GM19324 (cell line): Measurements from ENCODE around the gene MTA1.

Source experiments
- ATAC-seq: cut with Tn5 transposase; IDR thresholded peaks from one replicate; pipeline ENCODE4 v1.9.1; 2021; ENCODE audit warnings: mild to moderate bottlenecking, moderate library complexity; ENCODE audit not compliant: unreplicated experiment, low FRiP score

The MTA1 gene

GRCh38 chr14:105421723-105422615 lies 2.3 kb downstream of the MTA1 start:
- ATAC-seq: no peak

GRCh38 chr14:105422695-105423487 lies 3.3 kb downstream of the MTA1 start:
- ATAC-seq: no peak

- no peak for ATAC-seq
Measured at GRCh38 chr14:105423488-105424195, 4.0 kb downstream of the MTA1 start.

GRCh38 chr14:105424861-105425260 lies 5.2 kb downstream of the MTA1 start:
- no peak for ATAC-seq

- ATAC-seq: no peak
Measured at GRCh38 chr14:105425823-105426247, 6.2 kb downstream of the MTA1 start.

GRCh38 chr14:105426416-105427130 lies 6.9 kb downstream of the MTA1 start:
- ATAC-seq: no peak

GRCh38 chr14:105427412-105427811 lies 7.8 kb downstream of the MTA1 start:
- ATAC-seq: no peak

- no peak for ATAC-seq
Measured at GRCh38 chr14:105427936-105428485, 8.4 kb downstream of the MTA1 start.

GRCh38 chr14:105430042-105430441 lies 10.4 kb downstream of the MTA1 start:
- no peak for ATAC-seq

- no peak for ATAC-seq
Measured at GRCh38 chr14:105430565-105430964, 10.9 kb downstream of the MTA1 start.

- ATAC-seq: no peak
Measured at GRCh38 chr14:105431256-105431655, 11.6 kb downstream of the MTA1 start.

GRCh38 chr14:105432657-105433056 lies 13.0 kb downstream of the MTA1 start:
- ATAC-seq: no peak

- no peak for ATAC-seq
Measured at GRCh38 chr14:105433161-105433605, 13.6 kb downstream of the MTA1 start.

- no peak for ATAC-seq
Measured at GRCh38 chr14:105436402-105436801, 16.8 kb downstream of the MTA1 start.

GRCh38 chr14:105436891-105437722 lies 17.5 kb downstream of the MTA1 start:
- no peak for ATAC-seq

- no peak for ATAC-seq
Measured at GRCh38 chr14:105437723-105438500, 18.3 kb downstream of the MTA1 start.

- no peak for ATAC-seq
Measured at GRCh38 chr14:105439179-105439578, 19.6 kb downstream of the MTA1 start.
